GM18502 (cell line): ENCODE results near the gene TSHZ2.
"Not testable (repeated sequence)": the region's sequence is repeated elsewhere in the genome, so short reads cannot be mapped to it uniquely, and the experiment has no call there.

Experiments used
- ATAC-seq: cut with Tn5 transposase; IDR thresholded peaks from one replicate; pipeline ENCODE4 v1.9.1; 2021; ENCODE audit warnings: mild to moderate bottlenecking; ENCODE audit not compliant: unreplicated experiment, poor library complexity

Gene TSHZ2

GRCh38 chr20:53413186-53413631 is 441.1 kb downstream of the TSHZ2 start:
- peak; percentile 94 for ATAC-seq

- not testable (repeated sequence) for ATAC-seq
Observed at GRCh38 chr20:53413845-53414244, 441.7 kb downstream of the TSHZ2 start.

GRCh38 chr20:53419693-53420460 is 447.7 kb downstream of the TSHZ2 start:
- no peak for ATAC-seq

- ATAC-seq: no peak
Observed at GRCh38 chr20:53421343-53421742, 449.2 kb downstream of the TSHZ2 start.

GRCh38 chr20:53422039-53422438 is 449.9 kb downstream of the TSHZ2 start:
- no peak for ATAC-seq

- ATAC-seq: no peak
Observed at GRCh38 chr20:53423587-53424146, 451.5 kb downstream of the TSHZ2 start.

- no peak for ATAC-seq
Observed at GRCh38 chr20:53425481-53425880, 453.3 kb downstream of the TSHZ2 start.

- ATAC-seq: no peak
Observed at GRCh38 chr20:53425941-53426340, 453.8 kb downstream of the TSHZ2 start.

GRCh38 chr20:53426766-53427312 is 454.7 kb downstream of the TSHZ2 start:
- ATAC-seq: no peak

GRCh38 chr20:53427951-53428350 is 455.8 kb downstream of the TSHZ2 start:
- no peak for ATAC-seq

GRCh38 chr20:53428588-53428987 is 456.4 kb downstream of the TSHZ2 start:
- ATAC-seq: no peak

- ATAC-seq: no peak
Observed at GRCh38 chr20:53428996-53429395, 456.8 kb downstream of the TSHZ2 start.

- no peak for ATAC-seq
Observed at GRCh38 chr20:53434662-53435061, 462.5 kb downstream of the TSHZ2 start.

GRCh38 chr20:53436927-53437326 is 464.8 kb downstream of the TSHZ2 start:
- ATAC-seq: not testable (repeated sequence)

- ATAC-seq: no peak
Observed at GRCh38 chr20:53438368-53438767, 466.2 kb downstream of the TSHZ2 start.

- ATAC-seq: no peak
Observed at GRCh38 chr20:53439046-53439445, 466.9 kb downstream of the TSHZ2 start.

- ATAC-seq: no peak
Observed at GRCh38 chr20:53439616-53440015, 467.5 kb downstream of the TSHZ2 start.

GRCh38 chr20:53444401-53445149 is 472.4 kb downstream of the TSHZ2 start:
- ATAC-seq: no peak

- no peak for ATAC-seq
Observed at GRCh38 chr20:53445321-53445731, 473.2 kb downstream of the TSHZ2 start.

- no peak for ATAC-seq
Observed at GRCh38 chr20:53445932-53446331, 473.8 kb downstream of the TSHZ2 start.

- ATAC-seq: no peak
Observed at GRCh38 chr20:53447316-53447715, 475.2 kb downstream of the TSHZ2 start.
